ENCODE results near the gene LIX1.

DNA sequence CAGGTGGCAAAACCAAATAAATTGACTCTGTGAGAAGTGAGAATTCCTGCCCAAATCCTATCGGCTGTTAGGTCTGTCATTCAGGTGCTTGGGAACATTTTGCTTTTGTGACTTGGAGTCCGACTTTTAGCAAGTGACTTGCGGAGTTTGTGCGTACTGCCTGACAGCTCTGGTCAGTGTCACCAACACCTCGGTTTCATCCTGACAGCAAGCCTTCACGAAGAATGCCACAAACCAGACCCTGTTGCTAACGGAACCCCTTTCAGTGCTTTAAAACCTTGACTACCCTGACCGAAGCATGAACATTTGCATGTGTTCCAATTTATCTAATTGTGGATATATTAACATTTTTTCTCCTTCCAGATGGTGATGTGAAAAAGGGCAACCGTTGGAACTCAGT, 26.5 kb downstream of the LIX1 start:
- TF ChIP-seq, protein P1, sequence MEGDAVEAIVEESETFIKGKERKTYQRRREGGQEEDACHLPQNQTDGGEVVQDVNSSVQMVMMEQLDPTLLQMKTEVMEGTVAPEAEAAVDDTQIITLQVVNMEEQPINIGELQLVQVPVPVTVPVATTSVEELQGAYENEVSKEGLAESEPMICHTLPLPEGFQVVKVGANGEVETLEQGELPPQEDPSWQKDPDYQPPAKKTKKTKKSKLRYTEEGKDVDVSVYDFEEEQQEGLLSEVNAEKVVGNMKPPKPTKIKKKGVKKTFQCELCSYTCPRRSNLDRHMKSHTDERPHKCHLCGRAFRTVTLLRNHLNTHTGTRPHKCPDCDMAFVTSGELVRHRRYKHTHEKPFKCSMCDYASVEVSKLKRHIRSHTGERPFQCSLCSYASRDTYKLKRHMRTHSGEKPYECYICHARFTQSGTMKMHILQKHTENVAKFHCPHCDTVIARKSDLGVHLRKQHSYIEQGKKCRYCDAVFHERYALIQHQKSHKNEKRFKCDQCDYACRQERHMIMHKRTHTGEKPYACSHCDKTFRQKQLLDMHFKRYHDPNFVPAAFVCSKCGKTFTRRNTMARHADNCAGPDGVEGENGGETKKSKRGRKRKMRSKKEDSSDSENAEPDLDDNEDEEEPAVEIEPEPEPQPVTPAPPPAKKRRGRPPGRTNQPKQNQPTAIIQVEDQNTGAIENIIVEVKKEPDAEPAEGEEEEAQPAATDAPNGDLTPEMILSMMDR (IDR thresholded peaks at IDR 0.05) = no peak
- no peak for TF ChIP-seq EZH2 (IDR thresholded peaks at IDR 0.05)
